HTERT RPE-1 (cell line): Measurements from ENCODE around the gene TMEM132D.
"Not testable (repeated sequence)": the region's sequence is repeated elsewhere in the genome, so short reads cannot be mapped to it uniquely, and the experiment has no call there.

Experiments
- in situ Hi-C: fragments of 300-500 bp; cut with MboI; formaldehyde crosslinking; loops from 4 replicates; pipeline ENCODE4 v1.14.3; 2020; ENCODE audit warnings: low sequenced_read_pairs

The TMEM132D gene

DNA sequence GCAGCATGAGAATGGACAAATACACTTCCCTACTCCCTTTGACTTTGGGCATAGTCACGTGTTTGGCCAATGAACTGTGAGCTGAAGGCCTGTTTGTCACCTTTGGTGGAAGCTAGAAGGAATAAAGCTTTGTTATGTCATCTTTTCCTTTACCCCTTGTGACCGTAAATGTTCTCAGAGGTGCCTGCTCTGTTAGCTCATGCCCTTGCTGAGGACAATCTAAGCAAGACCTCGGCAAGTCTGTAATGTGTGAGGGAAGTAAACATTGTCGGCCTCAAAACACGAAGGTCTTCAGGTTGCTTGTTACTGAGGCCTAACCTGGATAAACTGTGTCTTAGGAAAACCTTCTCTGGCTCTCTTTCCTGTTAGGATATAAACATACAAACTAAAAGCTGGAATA, 354.2 kb downstream of the TMEM132D start:
- in situ Hi-C loops: no loop called here

DNA sequence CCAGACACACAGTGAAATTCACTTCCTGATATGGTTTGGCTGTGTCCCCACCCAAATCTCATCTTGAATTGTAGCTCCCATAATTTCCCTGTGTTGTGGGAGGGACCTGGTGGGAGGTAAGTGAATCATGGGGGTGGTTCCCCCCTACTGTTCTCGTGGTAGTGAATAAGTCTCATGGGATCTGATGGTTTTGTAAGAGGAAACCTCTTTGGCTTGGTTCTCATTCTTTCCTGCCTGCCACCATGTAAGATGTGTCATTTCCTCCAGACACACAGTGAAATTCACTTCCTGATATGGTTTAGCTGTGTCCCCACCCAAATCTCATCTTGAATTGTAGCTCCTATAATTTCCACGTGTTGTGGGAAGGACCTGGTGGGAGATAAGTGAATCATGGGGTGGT, 354.8 kb downstream of the TMEM132D start:
- in situ Hi-C loops: not testable (repeated sequence)

DNA sequence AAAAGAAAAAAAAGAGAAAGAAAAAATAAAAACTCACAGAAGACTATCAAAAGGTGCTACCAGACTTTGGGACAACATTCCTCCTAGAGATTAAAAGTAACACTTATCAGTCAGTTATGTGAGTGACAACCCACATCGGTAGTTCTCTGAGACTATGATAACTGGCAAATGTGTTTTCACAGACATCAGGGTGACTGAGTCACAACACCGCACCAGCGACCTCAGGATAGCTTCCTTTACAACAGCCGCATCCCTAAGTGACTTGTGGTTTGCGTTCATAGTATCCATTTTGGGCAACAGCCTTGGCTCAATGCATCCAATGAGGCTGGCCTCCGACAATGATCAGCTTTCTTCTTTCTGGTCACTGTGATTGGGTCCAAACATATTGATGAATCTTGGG, 359.1 kb downstream of the TMEM132D start:
- in situ Hi-C loops: no loop called here

DNA sequence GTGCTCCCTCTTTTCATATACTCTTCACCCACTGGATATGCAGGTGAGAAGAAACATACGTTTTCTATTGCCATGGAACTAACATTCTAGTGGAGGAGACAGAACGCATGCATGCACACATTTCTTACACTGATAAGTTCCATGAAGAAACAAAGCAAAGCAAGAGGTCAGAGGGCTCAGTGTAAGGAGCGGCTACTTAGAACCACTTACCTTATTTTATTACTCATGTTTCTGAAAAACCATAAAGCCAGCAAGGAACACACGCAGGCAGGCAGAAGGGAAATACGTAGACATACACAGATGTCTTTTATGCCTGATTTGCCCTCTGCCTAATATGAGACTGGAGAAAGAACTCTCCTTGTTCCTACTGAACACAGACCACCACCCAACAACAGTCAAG, 362.9 kb downstream of the TMEM132D start:
- in situ Hi-C loops: no loop called here

DNA sequence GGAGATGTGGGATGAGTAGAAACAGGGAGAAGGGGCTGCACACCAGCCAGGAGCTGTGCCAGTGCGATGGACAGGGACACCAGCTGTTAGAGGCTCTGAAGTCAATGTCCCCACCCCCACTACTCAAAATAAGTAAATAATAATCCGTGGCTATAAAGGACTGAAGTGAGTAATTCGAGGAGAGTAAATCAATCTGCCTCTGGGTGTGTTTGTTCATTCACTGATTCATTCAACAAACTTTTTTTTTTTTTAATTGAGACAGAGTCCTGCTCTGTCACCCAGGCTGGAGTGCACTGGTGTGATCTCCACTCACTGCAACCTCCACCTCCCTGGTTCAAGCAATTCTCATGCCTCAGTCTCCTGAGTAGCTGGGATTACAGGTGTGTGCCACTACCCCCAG, 363.6 kb downstream of the TMEM132D start:
- in situ Hi-C loops: no loop called here

DNA sequence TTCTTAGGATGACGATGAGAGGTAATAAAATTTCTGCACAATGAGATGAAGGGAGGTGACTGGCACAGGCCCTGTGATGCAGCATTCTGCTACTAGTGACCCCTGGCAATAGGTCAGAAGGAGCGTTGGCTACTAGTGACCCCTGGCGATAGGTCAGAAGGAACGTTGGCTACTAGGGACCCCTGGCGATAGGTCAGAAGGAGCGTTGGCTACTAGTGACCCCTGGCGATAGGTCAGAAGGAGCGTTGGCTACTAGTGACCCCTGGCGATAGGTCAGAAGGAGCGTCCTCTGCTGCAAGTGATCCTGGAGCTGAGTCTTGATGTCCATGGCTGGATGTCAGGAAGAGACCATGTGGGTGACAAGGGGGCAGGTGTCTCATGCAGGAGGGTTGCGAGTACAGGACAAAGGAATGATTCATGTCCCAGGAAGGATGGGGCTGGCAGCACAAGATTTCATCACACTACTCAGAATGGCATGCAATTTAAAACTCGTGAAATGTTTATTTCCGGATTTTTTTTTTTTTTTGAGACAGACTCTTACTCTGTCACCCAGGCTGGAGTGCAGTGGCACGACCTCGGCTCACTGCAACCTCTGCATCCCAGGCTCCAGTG, 365.0 kb downstream of the TMEM132D start:
- in situ Hi-C loops: not testable (repeated sequence)

DNA sequence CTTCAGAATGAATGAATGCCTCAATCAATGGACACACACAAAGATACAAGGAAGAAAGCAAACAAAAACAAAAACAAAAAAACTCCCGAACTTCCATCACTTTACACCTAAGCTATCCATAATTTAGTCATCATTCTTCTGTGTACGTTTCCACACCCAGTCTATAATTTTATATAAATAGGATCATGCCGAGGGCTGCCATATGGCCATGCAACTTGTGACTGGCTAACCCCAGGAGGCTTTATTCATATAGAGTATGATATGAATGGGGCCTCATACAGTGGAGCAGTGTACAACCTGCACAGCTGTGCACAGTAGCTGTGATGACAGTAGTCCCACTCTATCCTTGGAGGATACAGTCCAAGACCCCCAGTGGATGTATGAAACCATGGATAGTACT, 365.7 kb downstream of the TMEM132D start:
- in situ Hi-C loops: no loop called here

DNA sequence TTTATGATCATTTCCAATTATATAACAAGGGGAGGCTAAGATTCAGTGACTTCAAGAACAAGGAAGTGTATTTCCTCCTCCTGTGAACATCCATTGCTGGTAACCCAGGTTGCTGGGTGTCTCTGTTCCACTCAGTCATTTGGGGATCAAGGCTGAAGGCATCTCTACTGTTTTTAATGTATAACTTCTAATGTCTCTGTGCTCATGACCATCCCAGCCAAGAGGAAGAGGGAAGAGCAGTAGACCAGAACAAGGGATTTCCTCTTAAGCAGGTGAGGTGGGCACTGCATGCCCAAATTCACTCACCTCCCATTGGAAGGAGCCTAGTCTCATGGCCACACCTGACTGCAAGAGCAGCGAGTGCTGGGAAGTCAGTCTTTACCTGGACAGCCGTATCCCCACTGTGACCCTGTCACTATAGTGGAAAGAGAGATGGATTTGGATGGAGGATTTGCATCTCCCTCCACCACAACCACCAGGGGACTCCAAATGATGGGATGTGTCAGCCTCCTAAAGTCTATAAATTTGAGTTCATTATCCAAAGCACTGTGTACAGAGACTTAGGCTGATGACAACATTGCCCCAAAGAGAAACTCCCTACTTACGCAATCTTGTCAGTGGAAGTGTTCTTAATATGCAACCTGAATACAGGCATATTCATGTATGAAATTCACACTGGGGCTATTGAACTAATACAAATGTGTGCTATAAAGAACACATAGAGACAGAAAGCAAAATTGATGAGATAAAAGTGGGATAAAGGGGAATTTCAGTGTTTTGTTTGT, 368.7 kb downstream of the TMEM132D start:
- in situ Hi-C loops: no loop called here

DNA sequence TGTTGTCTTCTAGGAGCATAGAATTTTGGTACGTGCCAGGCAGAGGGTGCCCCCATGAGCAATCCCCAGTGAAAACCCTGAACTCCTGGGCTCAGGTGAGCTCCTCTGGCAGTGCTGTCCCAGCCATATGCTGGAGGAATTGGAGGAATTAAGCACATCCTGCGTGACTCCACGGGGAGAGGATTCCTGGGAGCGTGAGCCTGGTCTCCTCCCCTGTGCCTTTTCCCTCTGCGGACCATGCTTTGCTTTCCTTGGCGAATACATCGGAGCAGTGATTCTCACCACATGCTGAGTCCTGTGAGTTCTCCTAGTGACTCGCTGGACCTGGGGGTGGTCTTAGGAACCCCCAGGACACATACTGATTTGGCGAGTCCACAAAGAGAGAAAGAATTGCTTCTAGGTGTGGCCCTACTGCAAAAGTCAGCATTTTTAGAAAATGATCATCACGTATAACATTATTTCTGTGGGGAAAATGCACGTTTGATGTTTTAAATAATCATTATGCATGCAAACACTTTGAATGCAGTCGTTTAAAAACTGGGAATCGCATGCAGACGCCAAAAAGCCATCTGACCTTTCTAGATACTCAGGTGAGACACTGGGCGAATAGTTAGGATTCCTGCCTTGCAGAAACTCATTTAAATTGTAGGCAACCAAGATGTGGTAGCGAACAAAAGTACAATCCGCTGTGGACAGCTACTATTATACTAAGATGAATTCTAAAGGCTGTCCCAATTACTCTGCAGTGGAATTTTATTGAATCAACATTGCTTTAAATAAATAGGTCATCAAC, 370.9 kb downstream of the TMEM132D start:
- in situ Hi-C loops: no loop called here

DNA sequence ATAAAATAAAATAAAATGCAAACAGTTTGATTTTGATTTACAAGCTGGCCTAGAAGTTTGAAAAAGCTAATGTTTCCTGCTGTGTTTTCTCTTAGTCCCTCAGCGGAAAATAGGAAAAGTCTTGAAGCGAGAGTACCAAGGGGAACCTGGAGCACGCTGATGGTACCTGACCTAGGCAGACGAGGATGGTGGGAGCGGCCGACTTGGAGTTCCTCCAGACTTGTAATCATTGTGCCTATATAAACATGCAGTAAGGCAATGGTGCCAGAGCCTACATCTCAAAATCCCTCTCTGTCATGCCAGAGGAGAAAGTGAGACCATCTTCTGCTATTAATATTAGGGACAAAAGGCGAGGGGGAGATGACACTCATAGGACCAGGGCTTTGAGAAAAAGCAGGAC, 371.7 kb downstream of the TMEM132D start:
- in situ Hi-C loops: no loop called here

DNA sequence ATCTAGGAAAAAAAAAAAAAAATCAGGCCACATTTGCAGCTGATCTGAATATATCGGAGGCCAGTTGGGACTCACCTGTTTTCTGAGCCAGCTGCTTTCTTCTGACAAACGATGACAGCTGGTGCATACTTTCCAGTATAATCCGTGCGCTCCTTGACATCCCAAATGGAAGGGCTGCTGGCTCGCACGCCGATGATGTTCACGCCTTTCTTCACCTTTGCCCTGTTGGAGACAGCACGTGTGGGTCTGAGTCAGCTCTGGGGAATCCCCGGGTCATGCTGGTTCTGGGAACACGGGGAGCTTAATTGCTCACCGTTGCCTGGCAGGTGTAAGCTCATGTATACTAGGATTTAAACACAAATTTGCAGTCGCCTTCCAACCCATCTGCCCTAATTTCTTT, 372.8 kb downstream of the TMEM132D start:
- in situ Hi-C loops: no loop called here

DNA sequence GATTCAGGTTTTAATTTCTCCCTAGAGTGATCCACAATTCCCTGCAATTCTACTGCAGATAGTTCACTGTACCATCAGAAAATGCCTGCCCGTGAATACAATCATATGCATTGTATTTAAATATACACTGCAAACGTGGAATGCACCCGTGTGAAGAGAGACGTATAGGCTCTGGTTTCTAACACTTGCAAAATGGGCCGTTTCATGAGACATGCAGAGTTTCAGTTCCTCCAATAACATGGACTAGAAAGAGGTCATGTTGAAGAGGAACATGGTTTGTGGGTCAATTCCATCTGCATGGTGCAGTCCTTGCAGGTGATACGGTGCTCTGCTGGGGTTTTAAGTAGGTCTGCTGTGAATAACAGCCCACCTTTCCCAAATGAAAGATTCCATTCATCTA, 373.3 kb downstream of the TMEM132D start:
- in situ Hi-C loops: no loop called here

DNA sequence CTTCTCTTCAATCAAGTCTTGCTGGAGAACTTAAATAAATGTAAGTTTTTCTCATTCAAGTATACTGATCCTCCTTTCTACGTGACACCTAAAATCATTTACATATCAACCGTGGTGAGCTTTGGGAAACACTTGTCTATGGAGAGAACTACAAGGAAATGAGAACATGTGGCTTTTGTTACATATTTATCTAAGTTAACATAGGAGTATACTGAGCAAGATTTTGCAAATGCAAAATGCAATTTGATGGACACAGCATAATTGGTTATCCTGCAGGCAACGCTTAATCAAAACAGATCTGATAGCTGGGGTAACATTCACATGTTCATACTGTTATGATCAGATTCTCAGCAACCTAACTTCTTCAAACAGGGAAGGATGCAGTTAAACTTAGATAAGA, 376.3 kb downstream of the TMEM132D start:
- in situ Hi-C loops: no loop called here

DNA sequence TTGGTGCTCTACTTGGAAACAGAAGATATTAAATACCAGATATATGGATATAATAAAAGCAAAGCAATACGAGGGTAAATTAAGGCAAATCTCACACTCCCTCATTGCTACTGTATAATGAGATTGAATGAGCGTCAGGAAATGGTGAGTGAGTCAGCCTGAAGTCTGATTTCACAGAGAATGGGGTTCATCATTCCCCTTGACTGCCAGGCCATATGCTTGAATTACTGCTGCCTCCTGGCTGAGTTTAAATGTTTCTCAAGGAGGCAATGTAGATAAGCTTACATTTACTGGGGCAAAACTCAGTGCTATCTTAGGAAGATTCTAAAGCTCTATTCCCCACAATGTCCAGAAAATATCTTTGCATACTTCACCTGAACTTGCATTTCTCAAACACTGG, 380.2 kb downstream of the TMEM132D start:
- in situ Hi-C loops: no loop called here

DNA sequence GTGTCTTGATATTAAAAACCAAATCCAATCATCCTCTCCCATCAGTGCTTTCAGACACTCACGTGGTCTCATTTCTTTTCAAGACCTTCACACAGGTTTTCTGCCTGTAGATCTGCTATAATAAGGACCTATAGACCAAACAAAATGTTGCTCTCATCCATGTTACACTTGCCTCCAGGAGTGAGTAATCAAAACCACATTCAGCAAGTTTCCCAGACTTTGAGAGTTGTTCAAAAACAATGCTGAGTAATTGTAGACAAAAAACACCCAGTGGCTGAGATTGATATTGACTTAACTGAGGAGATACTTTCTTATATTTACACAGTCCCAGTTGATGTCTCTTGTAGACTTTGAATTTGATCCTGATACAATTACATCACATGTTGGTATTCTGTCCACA, 383.1 kb downstream of the TMEM132D start:
- in situ Hi-C loops: no loop called here

DNA sequence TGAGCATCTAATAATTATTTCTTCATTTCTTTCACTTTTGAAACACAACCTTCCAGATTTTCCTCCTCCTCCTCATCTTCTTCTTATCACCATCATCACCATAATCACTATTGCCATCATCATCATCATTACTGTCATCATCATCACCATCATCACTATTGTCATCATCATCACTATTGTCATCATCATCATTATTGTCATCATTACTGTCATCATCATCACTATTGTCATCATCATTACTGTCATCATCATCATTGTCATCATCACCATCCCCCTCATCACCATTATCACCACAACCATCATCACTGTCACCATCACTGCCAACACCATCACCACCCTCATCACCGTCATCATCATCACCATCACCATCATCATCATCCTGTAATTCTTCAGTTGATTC, 400.0 kb downstream of the TMEM132D start:
- in situ Hi-C loops: no loop called here

DNA sequence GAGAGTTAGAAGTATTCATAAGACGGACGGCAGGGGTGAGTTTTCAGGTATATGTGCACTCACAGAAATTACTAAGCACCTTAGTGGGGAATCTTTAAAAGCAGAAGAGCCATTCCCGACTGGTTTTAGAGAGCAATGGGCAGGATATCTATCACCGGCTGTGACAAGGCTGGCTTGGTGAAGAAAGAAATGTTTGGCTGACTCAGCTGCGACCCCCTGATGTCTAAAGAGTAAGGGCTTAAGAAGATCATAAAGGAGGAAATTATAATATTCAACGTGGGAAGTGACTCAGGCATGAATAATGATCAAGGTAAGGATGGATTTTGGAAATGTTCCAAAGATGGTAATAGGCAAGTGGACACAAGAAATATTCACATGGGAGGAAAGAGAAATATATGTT, 407.6 kb downstream of the TMEM132D start:
- in situ Hi-C loops: no loop called here

DNA sequence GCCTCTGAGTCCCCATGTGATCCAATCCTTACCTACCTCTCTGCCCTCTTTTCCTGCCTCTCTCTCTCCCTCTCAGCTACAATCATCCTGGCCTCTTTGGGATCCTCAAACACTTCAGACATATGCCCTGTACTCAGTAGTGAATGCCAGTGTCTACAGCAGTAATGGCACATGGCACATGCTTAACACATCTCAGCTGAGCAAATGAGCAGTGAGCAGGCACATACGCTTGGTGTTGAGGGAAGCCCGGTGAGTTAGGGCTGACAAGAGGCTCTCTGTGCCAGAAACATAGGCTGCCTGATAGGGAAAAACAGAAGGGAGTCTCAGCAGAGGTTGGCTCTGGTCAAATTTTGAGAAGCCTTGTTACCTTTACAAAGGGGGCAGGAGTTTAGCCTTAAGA, 409.1 kb downstream of the TMEM132D start:
- in situ Hi-C loops: no loop called here

DNA sequence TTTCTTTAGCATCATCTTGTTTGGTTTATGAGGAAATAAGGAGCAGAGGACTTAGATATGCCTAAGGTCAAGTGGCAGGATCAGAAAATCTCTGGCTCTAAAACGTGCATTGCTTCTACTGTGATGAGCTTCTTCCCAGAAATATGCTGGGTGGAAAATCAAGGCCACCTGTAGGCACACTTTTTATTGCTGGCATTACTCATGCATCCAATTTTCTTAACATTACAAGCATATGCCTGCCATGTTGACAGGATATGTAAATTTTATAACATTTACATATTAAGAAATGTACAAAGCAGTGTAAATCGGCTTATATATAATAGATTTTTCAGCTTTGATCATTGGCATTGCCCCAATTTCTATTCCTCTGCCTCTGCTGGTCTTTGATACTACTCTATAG, 409.6 kb downstream of the TMEM132D start:
- in situ Hi-C loops: no loop called here

DNA sequence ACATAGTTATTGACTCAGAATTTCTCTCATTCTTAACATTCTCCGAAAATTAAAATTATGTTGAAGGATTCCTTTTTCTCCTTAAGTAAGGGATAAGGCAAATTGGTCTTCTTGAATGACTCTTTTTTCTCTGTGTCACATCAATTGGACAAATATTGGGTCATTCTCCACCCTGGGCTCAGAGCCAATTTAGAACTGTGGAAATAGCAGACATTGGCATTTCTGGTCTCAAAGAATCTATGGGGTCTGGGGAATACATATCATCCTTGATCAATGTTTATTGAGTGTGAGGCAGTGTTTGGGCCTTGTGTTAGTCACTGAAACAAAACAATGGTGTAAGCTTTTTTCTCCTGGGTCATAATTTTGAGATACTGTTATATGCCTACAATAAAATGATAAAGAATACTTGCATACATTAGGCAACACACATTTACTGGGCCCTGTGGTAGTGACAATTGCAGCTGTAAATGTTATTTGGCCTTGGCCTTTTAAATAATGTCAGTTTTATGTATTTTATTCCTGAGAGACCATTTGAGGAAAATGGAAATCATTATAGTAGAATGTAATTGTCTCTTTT, 414.6 kb downstream of the TMEM132D start:
- in situ Hi-C loops: no loop called here

DNA sequence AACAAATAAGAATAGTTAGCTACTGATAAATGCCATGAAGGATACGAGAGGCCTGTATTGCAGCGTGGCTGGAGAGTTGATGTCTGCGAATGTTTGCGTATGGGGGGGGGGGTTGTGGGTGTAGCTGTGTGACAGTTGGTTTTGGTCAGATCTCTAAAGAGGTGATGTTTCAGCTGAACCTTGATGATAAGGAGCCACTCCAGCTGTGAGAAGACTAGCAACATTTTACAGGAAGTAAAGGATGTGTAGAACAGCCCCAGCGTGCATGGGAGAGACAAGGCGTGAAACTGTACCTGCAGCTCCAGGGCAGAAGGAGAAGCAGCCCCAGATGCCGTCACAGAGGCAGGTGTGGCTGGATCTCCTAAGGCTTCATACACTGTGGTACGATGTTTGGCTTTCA, 416.9 kb downstream of the TMEM132D start:
- in situ Hi-C loops: no loop called here
